Glutamatergic neuron (in vitro differentiated cells): ENCODE measurements around the gene KCNN3. TPM values are rescaled to one million over a fixed set of nuclear protein-coding genes. Genes with fewer than 3 reads are reported as not detected.
A peak's percentile ranks its signal among the peaks of the same experiment; 100 is the strongest.

Source experiments
- DNase-seq: peaks from one replicate; pipeline ENCODE4 v3.0.0; 2022
- H3K27ac Mint-ChIP-seq: one replicate; pipeline ENCODE4 v1.8.0; 2020; ENCODE audit warnings: mild to moderate bottlenecking, mixed read lengths, inconsistent platforms; ENCODE audit not compliant: unreplicated experiment
- H3K27me3 Mint-ChIP-seq: one replicate; pipeline ENCODE4 v1.8.0; 2020; ENCODE audit warnings: mild to moderate bottlenecking, moderate library complexity, mixed read lengths, inconsistent platforms; ENCODE audit not compliant: unreplicated experiment
- H3K36me3 Mint-ChIP-seq: one replicate; pipeline ENCODE4 v1.8.0; 2020; ENCODE audit warnings: mild to moderate bottlenecking, mixed read lengths, inconsistent platforms; ENCODE audit not compliant: unreplicated experiment
- H3K4me1 Mint-ChIP-seq: one replicate; pipeline ENCODE4 v1.8.0; 2020; ENCODE audit warnings: mild to moderate bottlenecking, low read depth, mixed read lengths, inconsistent platforms; ENCODE audit not compliant: unreplicated experiment
- H3K4me3 Mint-ChIP-seq: one replicate; pipeline ENCODE4 v1.8.0; 2020; ENCODE audit warnings: mild to moderate bottlenecking, mixed read lengths, inconsistent platforms; ENCODE audit not compliant: unreplicated experiment
- H3K9me3 Mint-ChIP-seq: one replicate; pipeline ENCODE4 v1.8.0; 2020; ENCODE audit warnings: mild to moderate bottlenecking, moderate library complexity, mixed read lengths, inconsistent platforms; ENCODE audit not compliant: unreplicated experiment
- total RNA-seq: library from RNA; stranded (reverse); fragmentation: NEBNext Ultra II Directional; extraction: Animal tissue kit (Norgen Biotek cat#: 25700); gene quantifications from one replicate; pipeline ENCODE4 v1.2.1, GENCODE V29; 2021; ENCODE audit not compliant: unreplicated experiment
- TF ChIP-seq, protein P1 (sequence below): fragments of 200-600 bp; sonication (generic); IDR thresholded peaks from one replicate; pipeline ENCODE4 v1.5.0; 2021; ENCODE audit not compliant: partially characterized antibody, unreplicated experiment

The KCNN3 gene
- total RNA-seq, 1 donor from 2014 or later, result 3.8 TPM

DNA sequence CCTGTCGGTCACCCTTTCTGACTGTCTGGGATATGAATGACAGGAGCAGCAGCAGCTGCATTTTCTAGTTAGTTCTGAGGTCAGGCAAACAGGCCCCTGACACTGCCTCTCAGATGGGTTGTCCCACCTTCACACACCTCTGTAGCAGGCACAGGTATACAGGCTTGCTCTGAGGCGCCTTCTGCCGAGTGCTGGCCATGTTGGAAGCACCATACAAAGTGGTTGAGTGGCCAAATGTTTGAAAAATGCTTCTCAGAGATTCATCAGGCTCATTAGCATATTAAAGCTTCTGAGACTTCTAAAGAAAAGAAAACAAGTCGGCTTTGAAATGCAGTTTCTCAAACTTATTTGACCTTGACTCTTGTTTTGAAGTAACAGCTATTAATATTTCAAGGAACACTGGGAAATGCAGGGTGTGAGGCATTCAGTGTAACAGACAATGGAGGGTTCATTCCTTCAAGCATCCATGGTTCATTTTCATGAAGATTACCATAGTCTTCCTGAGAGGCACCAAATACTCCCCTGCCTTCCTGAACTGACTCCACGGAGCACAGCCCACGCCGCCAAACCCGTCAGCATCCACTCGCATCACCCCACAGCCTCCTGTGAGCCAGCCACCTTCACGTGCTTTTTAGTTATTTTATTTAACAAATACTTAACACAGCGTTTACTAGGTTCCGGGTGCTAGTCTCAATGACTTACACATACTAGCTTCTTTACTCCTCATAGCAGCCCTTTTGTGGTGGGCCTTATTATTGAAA lies 81.8 kb downstream of the KCNN3 start:
- Mint-ChIP-seq H3K36me3 (no peaks in the 10 kb centered on the region), H3K27me3 (peaks cover 1% of the 10 kb centered on the region), H3K4me1 (peaks cover 16% of the 10 kb centered on the region), H3K4me3 (no peak overlapping the region), H3K27ac (no peak overlapping the region), H3K9me3 (peaks cover 4% of the 10 kb centered on the region)
- DNase-seq, result no peak
- TF ChIP-seq, protein P1, sequence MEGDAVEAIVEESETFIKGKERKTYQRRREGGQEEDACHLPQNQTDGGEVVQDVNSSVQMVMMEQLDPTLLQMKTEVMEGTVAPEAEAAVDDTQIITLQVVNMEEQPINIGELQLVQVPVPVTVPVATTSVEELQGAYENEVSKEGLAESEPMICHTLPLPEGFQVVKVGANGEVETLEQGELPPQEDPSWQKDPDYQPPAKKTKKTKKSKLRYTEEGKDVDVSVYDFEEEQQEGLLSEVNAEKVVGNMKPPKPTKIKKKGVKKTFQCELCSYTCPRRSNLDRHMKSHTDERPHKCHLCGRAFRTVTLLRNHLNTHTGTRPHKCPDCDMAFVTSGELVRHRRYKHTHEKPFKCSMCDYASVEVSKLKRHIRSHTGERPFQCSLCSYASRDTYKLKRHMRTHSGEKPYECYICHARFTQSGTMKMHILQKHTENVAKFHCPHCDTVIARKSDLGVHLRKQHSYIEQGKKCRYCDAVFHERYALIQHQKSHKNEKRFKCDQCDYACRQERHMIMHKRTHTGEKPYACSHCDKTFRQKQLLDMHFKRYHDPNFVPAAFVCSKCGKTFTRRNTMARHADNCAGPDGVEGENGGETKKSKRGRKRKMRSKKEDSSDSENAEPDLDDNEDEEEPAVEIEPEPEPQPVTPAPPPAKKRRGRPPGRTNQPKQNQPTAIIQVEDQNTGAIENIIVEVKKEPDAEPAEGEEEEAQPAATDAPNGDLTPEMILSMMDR, result no peak

DNA sequence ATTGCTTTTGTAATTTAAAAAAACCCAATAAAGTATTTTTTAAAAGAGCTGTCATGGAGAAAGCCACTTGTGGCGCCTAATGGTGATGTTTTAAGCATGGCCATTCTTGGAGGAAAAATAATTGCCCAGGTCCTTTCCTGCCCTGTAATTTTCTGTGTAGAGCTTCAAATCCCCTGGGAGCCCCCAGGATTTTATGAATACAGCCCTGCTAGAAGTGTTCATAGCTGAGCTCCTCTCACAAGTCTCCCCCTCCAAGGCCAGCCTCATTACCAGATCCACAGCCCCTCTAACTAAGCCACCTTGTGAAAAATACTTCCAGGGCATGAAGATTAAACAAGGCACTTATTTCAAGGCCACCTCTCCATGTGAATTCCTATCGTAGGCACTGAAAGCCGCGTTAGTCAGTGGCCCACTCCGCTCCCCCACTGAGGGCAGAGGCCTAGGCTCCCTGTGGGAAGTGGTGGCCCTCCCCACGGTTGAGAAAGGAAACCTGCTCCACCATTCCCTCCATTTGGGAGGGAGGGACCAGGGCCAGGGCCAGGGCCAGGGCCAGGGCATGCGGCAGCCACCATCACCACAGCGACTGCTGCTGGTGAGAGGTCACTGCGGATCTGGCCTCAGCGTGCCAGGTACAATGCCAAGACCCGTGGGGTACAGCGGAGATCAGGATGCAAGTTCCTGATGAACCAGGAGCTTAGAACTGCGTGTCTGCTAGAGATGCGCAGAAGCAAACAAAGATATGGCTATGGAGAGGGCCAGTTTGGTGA lies 83.1 kb downstream of the KCNN3 start:
- Mint-ChIP-seq H3K27ac (no peak overlapping the region), H3K27me3 (peaks cover 1% of the 10 kb centered on the region), H3K9me3 (peaks cover 4% of the 10 kb centered on the region), H3K4me3 (peak overlapping the region; percentile 33), H3K36me3 (no peaks in the 10 kb centered on the region), H3K4me1 (peaks cover 16% of the 10 kb centered on the region)
- no peak for DNase-seq
- TF ChIP-seq, protein P1, result no peak

DNA sequence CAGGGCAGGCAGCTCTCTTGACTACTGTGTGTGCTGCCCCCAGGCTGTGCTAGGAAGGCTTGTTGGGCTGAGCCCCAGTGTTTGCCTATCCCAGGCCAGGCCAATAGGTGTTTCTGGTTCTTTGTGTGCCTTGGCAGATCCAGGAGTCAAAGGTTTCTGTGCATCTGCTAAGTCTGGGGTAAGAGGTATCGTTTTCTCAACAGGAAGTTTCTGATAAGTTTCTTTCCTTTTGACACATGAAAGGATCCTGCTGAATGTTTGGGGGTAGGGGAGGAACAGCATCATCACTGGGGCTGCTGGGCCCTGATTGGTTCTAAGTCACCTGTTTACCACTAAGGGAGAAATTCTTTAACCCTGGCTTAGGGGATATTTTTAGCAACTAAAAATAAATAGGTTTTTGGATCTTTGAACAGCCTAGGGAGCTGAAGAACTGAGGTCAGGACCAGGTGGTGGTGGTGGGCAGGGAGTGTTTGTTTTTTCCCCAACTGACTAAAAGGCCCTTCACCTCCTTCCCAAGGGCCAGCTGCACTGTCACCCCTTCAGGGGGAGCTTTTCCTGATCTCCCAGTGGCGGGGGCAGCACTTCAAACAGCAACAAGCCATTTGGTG lies 85.1 kb downstream of the KCNN3 start:
- no peak for DNase-seq
- TF ChIP-seq, protein P1, result no peak
- Mint-ChIP-seq H3K9me3 (peaks cover 4% of the 10 kb centered on the region), H3K4me1 (peaks cover 13% of the 10 kb centered on the region), H3K36me3 (peaks cover 6% of the 10 kb centered on the region), H3K27me3 (peaks cover 1% of the 10 kb centered on the region), H3K4me3 (no peak overlapping the region), H3K27ac (no peak overlapping the region)

DNA sequence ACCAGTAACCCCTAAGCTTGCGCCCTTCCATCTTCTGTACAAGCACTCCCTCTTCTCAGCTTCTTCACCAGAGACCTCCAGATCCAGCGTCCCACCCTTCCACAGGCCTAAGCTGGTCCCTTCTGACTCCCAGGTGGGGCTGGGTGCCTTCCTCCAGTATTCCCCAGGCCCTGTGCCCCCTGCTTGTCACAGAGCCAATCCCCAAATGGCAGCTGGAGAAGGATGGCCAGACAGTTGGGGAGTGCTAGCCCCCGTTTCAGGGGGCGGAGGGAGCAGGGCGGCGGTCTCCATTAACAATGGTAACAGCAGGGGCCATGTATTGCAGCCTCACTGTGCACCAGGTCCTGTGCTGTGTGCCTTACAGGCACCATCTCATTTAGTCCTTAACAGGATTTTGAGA lies 85.7 kb downstream of the KCNN3 start:
- TF ChIP-seq, protein P1, result no peak
- DNase-seq, result no peak
- peaks cover 14% of the 10 kb centered on the region for H3K4me1 Mint-ChIP-seq
- H3K36me3 Mint-ChIP-seq, result peaks cover 6% of the 10 kb centered on the region
- peaks cover 6% of the 10 kb centered on the region for H3K9me3 Mint-ChIP-seq
- H3K27ac Mint-ChIP-seq, result no peak overlapping the region
- peaks cover 1% of the 10 kb centered on the region for H3K27me3 Mint-ChIP-seq
- no peak overlapping the region for H3K4me3 Mint-ChIP-seq
